HG03520 (cell line): Measurements from ENCODE around the gene SNED1.
"Not testable (repeated sequence)": the region's sequence is repeated elsewhere in the genome, so short reads cannot be mapped to it uniquely, and the experiment has no call there.

Experiments
- ATAC-seq: cut with Tn5 transposase; IDR thresholded peaks from one replicate; pipeline ENCODE4 v1.9.1; 2021; ENCODE audit warnings: mild to moderate bottlenecking, moderate library complexity; ENCODE audit not compliant: unreplicated experiment

SNED1 gene

DNA sequence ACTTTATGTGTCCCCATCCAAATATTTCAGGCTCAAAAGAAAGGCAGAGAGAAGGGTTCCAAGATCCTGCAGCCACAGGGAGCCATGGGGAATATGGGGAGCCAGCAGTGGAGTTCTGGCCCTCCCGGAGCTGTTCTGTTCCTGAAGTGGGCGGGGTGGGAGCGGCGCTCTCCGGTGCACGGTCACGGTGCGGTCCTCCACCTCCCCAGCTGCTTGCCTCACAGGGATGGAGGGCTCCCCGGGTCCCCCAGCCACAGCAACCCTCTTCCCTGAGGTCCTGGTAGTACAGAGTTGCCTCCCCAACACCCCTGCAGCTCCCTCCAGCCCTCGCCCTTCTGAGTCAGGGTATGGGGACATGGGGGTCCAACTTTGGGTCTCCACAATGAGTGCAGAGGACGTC lies 26.2 kb upstream of the SNED1 start:
- no peak for ATAC-seq

DNA sequence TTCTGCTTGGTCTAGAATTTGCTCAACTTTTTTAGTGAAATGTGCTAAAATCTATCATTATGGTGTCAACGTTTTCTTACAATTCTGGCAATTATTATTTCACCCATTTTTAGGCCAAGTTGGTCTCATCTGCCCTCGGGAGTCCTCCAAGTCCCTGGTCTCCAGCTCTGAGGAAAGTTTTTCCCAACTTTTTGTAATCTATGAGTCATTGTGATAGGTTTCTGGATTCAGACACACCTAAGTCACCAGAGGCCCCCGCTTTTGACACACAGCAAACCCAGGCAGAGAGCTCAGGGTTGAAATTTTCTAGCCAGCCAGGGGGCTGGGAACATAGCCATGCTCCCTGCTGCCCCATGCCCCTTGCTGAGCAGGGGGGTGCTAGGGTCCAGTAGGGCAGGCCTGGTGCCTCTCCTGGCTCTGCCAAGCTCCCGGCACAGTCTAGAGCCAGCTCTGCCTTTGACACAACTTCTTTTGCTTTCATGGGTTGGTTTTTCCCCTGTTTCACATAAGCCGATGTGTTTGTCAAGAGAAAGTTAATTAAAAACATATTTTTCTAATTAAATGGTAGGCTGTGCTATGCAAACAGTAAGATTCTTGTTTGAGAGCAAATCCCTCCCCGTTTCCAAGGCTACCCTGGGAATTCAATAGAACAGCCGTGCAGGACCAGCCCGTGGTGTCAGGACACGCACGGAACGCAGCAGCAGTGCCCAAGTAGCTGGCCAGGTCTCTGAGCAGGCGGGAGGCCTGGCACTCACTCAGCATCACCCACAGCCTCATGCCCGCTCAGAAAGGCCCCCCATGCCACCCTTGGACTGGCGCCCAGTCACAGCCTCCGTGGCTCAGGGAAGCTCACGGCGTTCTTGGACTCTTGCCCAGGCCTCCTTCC lies 25.5 kb upstream of the SNED1 start:
- ATAC-seq: no peak

DNA sequence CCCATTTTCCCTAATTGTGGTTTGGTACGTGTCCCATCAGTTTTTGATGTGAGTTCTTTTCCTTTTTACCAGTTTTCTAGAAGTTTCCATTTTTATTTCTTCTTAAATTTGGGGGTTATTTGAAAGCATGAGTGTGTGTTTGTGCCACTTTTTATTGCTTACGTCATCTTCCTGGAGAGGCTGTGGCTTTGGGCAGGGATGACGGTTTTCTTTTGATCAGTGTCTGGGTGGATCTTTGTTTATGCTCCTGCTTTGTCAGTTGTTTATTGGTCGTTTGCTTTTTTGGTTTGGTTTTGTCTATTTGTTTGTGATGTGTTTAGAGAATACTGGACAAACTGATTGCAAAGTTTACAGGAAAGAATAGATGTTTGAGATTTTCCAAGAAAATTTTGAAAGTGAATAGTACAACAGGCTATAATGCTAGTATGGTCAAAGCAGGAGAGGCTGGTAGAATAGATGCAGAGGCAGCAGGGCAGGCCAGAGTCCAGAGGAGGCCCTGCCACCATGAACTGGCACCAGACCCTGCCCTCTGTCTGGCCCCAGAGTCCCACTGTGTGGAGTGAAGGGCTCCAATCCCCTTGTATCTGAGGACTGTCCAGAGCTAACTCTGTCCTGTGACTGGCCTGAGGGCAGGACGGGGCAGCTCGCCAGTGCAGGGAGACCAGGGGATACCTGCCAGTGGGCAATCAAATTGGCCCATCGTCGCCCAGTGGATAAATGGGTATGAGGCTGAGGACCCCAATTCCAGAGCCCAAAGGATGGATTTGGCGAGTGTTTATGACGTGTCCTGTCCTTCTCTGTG lies 23.4 kb upstream of the SNED1 start:
- ATAC-seq: no peak

GRCh38 chr2:240975903-240976302 lies 22.5 kb upstream of the SNED1 start:
- ATAC-seq: not testable (repeated sequence)

GRCh38 chr2:240981280-240981679 lies 17.1 kb upstream of the SNED1 start:
- no peak for ATAC-seq

DNA sequence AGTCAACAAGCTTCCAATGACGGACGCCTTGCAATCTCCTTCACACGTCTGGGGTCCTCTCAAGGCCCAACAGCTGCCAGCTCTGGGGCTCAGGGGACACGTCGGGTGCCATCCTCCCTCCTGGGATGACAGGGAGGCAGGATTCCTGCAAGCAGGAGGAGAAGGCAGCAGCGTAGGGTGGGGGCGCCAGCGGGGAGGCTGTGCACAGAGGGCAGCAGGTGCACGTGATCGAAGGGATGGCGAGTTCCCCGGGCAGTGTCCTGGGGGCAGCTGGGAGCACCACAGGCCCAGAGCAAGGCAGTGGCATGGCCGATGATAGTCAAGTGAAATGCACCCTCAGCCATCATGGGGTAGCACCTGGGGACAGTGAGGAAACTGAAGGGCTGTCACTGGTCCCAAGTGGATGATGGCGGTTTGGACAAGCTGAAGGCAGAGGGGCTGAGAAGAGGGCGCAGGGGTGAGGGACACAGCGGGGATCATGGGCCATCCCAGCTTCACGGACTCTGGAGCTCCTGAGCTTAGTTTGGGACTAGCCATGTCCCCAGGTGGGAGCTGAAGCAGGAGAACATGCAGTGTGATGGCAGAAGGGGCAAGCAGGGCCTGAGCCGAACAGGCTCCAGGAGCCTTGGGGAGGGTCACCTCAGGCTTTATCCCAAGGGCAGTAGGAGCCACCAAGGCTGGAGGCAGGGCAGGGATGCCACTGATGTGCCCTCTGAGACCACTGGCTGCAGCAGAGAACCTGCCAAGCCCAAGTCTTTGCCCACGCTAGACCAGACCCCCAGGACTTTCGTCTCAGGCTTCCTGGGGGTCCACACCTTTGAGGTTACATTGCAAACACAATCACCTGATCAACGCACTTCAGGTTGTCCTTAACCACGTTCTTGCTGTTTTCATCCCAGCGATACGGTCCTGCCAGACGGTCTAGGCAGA lies 16.3 kb upstream of the SNED1 start:
- ATAC-seq: no peak

DNA sequence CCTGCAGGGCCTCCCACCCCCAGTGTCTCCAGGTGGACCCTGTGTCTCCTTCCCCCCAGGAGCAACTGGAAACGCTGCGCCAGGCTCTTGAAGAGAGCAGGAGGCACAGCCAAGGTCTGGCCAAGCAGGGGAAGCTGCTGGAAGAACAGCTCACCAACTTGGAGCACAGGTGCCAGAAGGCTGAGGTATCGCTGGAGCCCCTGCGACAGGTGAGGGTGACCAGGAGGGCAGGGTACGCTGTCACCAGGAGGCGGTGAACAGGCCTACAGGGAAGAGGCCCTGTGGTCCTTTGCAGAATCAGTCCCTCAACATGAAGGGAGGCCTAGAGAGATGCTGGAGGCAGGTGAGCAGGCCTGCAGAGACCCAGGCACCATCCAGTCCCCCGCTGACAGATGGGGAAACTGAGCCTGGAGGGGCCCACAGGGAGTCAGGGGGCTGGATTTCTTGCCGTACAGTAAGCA lies 15.6 kb upstream of the SNED1 start:
- ATAC-seq: no peak

- no peak for ATAC-seq
Observed at GRCh38 chr2:240983361-240983995, 14.9 kb upstream of the SNED1 start.

DNA sequence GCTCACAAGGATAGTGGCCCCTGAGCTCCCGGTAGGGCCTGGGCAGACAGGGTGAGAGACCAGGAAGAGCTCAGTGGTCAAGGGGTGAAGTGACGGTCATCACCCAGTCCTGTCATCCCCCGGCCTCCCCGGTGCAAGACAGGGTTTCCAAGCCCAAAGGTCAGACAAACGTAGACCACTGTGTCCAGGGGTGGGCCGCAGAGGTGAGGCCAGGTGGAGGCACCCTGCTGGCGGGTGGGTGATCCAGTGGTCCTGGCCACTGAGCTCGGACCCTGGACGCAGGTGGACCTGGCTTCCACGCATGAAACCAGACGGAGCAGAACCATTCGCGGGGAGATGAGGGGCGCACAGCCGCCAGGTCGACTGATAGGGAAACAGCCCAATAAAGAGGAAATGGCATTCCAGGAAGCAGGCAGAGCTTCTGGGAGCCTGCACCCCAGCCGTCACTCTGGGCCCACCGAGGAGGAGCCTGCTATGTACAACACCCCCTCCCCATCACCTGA lies 14.4 kb upstream of the SNED1 start:
- no peak for ATAC-seq

DNA sequence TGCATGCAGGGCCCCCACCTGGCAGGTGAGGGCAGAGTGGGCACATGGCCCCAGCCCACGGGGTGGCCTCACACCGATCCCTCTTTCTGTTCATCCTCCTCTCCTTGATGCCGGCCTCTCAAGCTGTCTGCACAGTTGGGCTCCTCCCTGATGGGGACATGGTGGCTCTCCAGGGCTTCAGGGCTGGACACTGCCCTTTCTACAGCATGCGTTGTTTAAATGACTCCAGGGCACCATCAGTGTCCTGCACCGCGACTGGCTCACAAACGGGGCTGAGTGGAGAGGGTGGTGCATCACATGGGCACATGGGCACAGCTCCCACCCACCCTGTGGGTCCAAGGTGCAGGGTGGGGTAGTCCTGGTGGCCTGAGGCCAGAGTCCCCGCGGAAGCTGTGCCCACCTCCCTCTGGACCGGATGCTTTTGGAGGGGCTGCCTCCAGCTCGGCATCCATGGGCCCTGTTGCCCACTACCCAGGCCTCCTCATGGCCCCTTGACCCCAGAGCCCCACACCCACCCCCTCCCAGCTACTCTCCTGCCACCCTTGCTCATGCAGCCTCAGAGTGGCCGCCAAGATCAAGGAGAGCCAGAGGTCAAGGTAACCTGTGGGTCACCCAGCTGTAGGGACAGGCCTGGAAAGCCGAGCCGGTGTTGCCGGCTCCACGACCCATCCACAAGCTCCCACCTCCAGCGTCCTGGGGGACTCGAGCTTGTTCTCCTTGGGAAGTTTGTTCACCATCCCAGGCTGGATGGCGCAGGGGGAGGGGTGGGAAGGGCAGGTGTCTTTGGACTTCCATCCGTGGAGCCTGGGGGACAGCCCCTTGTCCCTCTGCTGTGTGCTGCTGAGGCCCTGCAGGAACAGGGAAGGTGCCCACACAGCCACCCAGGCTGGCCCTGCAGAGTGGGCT lies 12.3 kb upstream of the SNED1 start:
- ATAC-seq: no peak

DNA sequence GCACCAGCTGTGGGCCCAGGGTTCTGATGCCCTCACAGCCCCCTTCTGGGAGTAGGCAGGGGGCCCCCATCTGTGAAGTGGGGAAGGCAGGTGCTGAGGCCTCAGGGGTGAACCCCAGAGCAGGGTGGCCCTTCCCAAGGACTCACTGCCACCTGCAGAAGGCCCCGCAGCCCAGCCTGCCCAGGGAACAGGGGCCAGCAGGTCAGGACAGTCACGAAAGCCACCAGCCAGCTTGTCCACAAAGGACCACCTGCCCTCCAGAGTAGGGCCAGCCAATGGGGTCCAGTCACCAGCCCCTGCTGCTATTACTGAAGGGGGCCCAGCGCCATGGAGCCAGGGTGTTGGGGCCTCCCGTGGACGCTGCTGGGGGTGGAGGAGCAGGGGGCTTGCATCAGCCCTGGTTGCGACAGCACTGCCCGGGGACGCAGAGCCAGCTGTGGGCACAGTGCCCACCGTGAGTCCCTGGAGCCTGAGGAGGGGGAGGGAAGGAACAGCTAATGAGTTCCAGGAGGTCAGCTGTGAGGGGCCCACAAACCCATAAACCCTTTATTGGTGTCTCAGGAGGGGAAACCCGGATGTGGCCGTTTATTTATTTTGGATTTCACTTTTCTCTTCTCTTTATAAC lies 11.5 kb upstream of the SNED1 start:
- no peak for ATAC-seq

- no peak for ATAC-seq
Observed at GRCh38 chr2:240987588-240987987, 10.8 kb upstream of the SNED1 start.

DNA sequence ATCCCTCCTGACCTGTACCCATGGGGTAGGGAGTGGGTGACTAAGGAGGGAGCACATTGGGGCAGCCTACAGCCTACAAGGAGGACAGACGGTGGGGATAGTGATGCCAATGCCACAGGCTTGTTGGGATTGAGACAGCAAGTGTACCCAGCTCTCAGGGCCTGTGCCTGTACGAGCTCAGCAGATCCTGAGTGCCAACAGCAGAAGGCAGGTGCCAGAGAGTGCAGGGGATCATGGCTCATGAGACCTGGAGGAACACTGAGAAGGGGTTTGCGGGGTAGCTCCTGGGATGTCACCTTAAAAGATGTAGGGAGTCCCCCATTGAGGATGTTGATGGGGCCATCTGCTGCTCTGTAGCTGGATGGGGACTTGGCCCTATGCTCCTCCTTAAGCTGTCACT lies 10.3 kb upstream of the SNED1 start:
- no peak for ATAC-seq

DNA sequence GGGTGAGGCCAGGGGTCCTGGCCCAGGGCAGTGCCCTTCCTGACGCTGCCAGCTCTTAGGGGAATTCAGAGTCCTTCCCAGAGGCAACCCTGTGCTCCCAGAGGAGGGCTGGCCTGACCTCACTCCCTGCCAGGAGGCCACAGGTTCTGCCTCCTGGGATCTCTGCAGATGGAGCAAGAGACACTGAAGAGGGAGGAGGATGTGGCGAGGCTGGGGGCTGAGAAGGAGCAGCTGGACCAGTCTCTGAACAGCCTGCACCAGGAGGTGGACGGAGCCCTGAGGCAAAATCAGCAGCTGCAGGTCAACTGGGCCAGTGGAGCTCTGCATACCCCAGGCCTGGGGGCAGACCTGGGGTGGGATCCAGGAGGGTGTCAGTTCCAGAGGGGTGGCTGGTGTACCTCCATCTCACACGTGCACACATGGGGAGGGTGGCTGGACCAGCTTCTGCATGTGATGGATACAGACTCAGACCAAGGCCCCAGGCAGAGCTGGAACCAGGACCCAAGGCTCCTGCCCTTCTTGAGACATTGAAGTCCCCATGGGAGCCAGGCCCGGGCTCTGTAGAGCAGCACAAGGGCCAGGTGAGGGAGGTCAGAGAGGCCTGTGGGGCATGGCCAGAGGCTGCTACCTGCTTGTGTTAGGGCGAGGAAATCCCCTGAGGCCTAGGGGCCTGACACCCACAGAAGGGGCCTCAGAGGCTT lies 9.7 kb upstream of the SNED1 start:
- no peak for ATAC-seq

GRCh38 chr2:240989451-240990265 lies 8.8 kb upstream of the SNED1 start:
- no peak for ATAC-seq

DNA sequence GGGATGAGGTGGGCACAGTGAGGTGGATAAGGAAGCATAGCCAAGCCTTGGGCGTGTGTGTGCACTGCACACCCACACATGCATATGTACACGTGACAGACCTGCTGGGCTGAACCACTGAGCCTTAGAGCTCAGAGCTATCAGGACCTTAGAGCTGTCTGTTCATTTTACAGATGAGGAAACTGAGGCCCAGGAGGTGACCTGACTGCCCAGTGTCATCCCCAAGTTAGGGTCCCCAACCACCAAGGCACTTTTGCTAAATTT lies 8.2 kb upstream of the SNED1 start:
- ATAC-seq: no peak

GRCh38 chr2:240990726-240991377 lies 7.6 kb upstream of the SNED1 start:
- ATAC-seq: no peak
